Upper lobe of left lung (tissue), 6 donors: Measurements from ENCODE around the gene SLC2A11. TPM values are rescaled to one million over a fixed set of nuclear protein-coding genes. Genes with fewer than 3 reads are reported as not detected.

ENCODE experiments used
- ATAC-seq, 2 donors: fragments of 200-7000 bp; cut with Tn5 transposase; one replicate each; pipeline ENCODE4 v1.9.1; 2022; ENCODE audit warnings: mild to moderate bottlenecking in 2 of 2, moderate library complexity in 2 of 2; ENCODE audit not compliant: low FRiP score in 2 of 2
- DNase-seq, 2 donors: peaks; one replicate each; pipeline ENCODE4 v3.0.0-alpha.2; 2019 to 2020
- H3K27ac ChIP-seq, 4 donors: fragments of 200-600 bp; sonication (generic); one replicate each; pipeline ENCODE4 v1.5.1; 2016 to 2019
- H3K27me3 ChIP-seq, 4 donors: fragments of 200-600 bp; sonication (generic); one replicate each; pipeline ENCODE4 v1.5.1; 2017 to 2019
- H3K36me3 ChIP-seq, 4 donors: fragments of 200-600 bp; sonication (generic); one replicate each; pipeline ENCODE4 v1.5.1; 2016 to 2019
- H3K4me1 ChIP-seq, 4 donors: fragments of 200-600 bp; sonication (generic); one replicate each; pipeline ENCODE4 v1.5.1; 2018 to 2019
- H3K4me3 ChIP-seq, 4 donors: fragments of 200-600 bp; sonication (generic); one replicate each; pipeline ENCODE4 v1.5.1; 2017 to 2019; ENCODE audit warnings: mild to moderate bottlenecking in 2 of 4, moderate library complexity in 1 of 4
- H3K9me3 ChIP-seq, 4 donors: fragments of 200-600 bp; sonication (generic); one replicate each; pipeline ENCODE4 v1.5.1; 2018 to 2019
- CTCF ChIP-seq, 6 experiments: fragments of 450-650 bp in 4 of 6; fragments of 200-600 bp in 2 of 6; sonication (generic) in 2 of 6; IDR thresholded peaks; one replicate each; pipeline ENCODE4 v1.5.1; 2016 to 2019; ENCODE audit warnings: antibody characterized with exemption in 6 of 6
- EP300 ChIP-seq, 4 donors: sonication (generic); formaldehyde crosslinking; IDR thresholded peaks; one replicate each; pipeline ENCODE4 v1.5.1; 2017; ENCODE audit warnings: antibody characterized with exemption in 4 of 4, control low read depth in 2 of 4
- POLR2A ChIP-seq, 4 donors: fragments of 450-650 bp; IDR thresholded peaks; one replicate each; pipeline ENCODE4 v1.5.1; 2016 to 2017; ENCODE audit warnings: antibody characterized with exemption in 4 of 4, mild to moderate bottlenecking in 2 of 4
- POLR2AphosphoS5 ChIP-seq, 2 donors: sonication (generic); formaldehyde crosslinking; IDR thresholded peaks; one replicate each; pipeline ENCODE4 v1.5.1; 2017; ENCODE audit warnings: antibody characterized with exemption in 2 of 2
- WGBS, 2 donors: methylation state at CpG; one replicate each; pipeline ENCODE4 v1.1.5; 2017 to 2018; 5-methylcytosine and 5-hydroxymethylcytosine counted together
- total RNA-seq, 6 donors: library from RNA; depleted of rRNA in 4 of 6; stranded (reverse); fragments of >200 nt in 4 of 6; gene quantifications; one replicate each; pipeline versions ENCODE4 v1.1.0 to v1.2.1, GENCODE V29; 2016 to 2021
- donor health status: DM: no; HTN: no; CAD: no; lungs with moderate emphysema.
- donor health status: DM: no; HTN: yes; CAD: no; lungs with severe emphysema.

Gene SLC2A11
- total RNA-seq, 6 donors from 2014 or later: 9.9 to 31.4 (median 16.5) TPM

DNA sequence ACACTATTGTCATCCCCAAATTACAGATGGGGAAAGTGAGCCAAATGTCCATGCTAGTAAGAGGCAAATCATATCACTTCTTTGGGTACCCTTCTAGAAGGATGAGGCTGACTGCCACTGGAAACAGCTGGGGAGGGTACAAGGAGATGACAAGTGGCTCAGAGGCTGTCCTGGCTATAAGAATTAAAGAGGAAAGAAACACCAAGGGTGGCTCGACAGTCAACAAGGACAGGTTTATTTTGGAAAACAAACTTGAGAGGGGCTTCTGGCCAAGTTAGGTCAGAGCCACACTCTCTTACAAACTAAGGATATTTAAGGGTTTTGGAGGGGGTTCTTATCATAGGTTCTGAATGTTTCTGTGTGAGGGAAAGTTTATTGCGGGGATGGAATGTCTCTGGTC is 34.5 kb downstream of the SLC2A11 start:
- Histone ChIP-seq H3K4me1 (peaks cover 17 to 27% (median 22%) of the 10 kb centered on the region in 4 donors), H3K27me3 (no peaks in the 10 kb centered on the region), H3K27ac (no peak overlapping the region), H3K9me3 (no peaks in the 10 kb centered on the region), H3K4me3 (no peak overlapping the region), H3K36me3 (peaks cover 0 to 15% (median 13%) of the 10 kb centered on the region in 4 donors)
- no peak for ATAC-seq
- no peak for DNase-seq
- no peak for TF ChIP-seq EP300 (IDR thresholded peaks at IDR 0.05)
- TF ChIP-seq POLR2A (IDR thresholded peaks at IDR 0.05): no peak
- no peak for TF ChIP-seq POLR2AphosphoS5 (IDR thresholded peaks at IDR 0.05)
- TF ChIP-seq CTCF (IDR thresholded peaks at IDR 0.05): no peak
- WGBS, 2 donors: 87 to 92% methylated on average over 2 of the region's 2 CpGs

- no peak overlapping the region for H3K4me3 ChIP-seq
- peaks cover 17 to 27% (median 22%) of the 10 kb centered on the region in 4 donors for H3K4me1 ChIP-seq
- ATAC-seq (no peak), DNase-seq (no peak)
- WGBS, 2 donors: 75 to 81% methylated on average over 2 to 4 of the region's 4 CpGs
- no peaks in the 10 kb centered on the region for H3K9me3 ChIP-seq
- no peaks in the 10 kb centered on the region for H3K27me3 ChIP-seq
- TF ChIP-seq EP300 (IDR thresholded peaks at IDR 0.05) (no peak), POLR2AphosphoS5 (IDR thresholded peaks at IDR 0.05) (no peak), CTCF (IDR thresholded peaks at IDR 0.05) (no peak), POLR2A (IDR thresholded peaks at IDR 0.05) (no peak)
- H3K36me3 ChIP-seq: peaks cover 0 to 20% (median 16%) of the 10 kb centered on the region in 4 donors
- no peak overlapping the region for H3K27ac ChIP-seq
Observed at GRCh38 chr22:23892706-23893105, 35.0 kb downstream of the SLC2A11 start.

- peak overlapping the region; percentile 94 to 99 (median 97) for H3K27ac ChIP-seq
- peaks cover 0 to 24% (median 16%) of the 10 kb centered on the region in 4 donors for H3K36me3 ChIP-seq
- H3K9me3 ChIP-seq: no peaks in the 10 kb centered on the region
- DNase-seq (peak in 1 of 2 donors; percentile 35), ATAC-seq (no peak)
- H3K4me3 ChIP-seq: peak overlapping the region; percentile 37 to 89 (median 82)
- TF ChIP-seq POLR2AphosphoS5 (IDR thresholded peaks at IDR 0.05) (no peak), POLR2A (IDR thresholded peaks at IDR 0.05) (no peak), EP300 (IDR thresholded peaks at IDR 0.05) (no peak), CTCF (IDR thresholded peaks at IDR 0.05) (no peak)
- 24 to 27% methylated on average over 9 to 11 of the region's 11 CpGs for WGBS, 2 donors
- peaks cover 17 to 27% (median 22%) of the 10 kb centered on the region in 4 donors for H3K4me1 ChIP-seq
- H3K27me3 ChIP-seq: no peaks in the 10 kb centered on the region
Observed at GRCh38 chr22:23893121-23893944, 35.7 kb downstream of the SLC2A11 start.

DNA sequence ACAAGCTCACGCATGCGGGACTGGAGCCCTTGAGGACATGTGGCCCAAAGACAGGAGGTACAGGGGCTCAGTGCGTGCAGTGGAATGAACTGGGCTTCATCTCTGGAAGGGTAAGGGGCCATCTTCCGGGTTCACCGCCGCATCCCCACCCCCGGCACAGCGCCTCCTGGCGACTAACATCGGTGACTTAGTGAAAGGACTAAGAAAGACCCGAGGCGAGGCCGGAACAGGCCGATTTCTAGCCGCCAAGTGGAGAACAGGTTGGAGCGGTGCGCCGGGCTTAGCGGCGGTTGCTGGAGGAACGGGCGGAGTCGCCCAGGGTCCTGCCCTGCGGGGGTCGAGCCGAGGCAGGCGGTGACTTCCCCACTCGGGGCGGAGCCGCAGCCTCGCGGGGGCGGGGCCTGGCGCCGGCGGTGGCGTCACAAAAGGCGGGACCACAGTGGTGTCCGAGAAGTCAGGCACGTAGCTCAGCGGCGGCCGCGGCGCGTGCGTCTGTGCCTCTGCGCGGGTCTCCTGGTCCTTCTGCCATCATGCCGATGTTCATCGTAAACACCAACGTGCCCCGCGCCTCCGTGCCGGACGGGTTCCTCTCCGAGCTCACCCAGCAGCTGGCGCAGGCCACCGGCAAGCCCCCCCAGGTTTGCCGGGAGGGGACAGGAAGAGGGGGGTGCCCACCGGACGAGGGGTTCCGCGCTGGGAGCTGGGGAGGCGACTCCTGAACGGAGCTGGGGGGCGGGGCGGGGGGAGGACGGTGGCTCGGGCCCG is 36.5 kb downstream of the SLC2A11 start, which contains the start of gene MIF:
Gene MIF (plus strand): TSS at position 439 of the 765 bp plus-strand sequence. CDS start 92 bp downstream, at position 531.
- 2 to 4% methylated on average over 22 to 35 of the region's 72 CpGs for WGBS, 2 donors
- peak within 1 kb of the TSS; percentile 94 to 99 (median 97) for H3K27ac ChIP-seq

More for the DNA sequence above, 36.5 kb downstream of the SLC2A11 start, which contains the start of gene MIF:
- peak; percentile 95 to 97 for ATAC-seq
- Histone ChIP-seq H3K9me3 (no peaks in the 10 kb centered on the region), H3K4me3 (peak within 1 kb of the TSS; percentile 79 to 94 (median 88)), H3K27me3 (no peaks in the 10 kb centered on the region), H3K36me3 (peaks cover 0 to 24% (median 16%) of the 10 kb centered on the region in 4 donors), H3K4me1 (peaks cover 17 to 27% (median 22%) of the 10 kb centered on the region in 4 donors)
- TF ChIP-seq CTCF (IDR thresholded peaks at IDR 0.05) (peak; percentile 66 to 93 (median 90)), POLR2A (IDR thresholded peaks at IDR 0.05) (peak in 3 of 4 donors; percentile 89 to 92 (median 90)), POLR2AphosphoS5 (IDR thresholded peaks at IDR 0.05) (peak; percentile 91 to 94), EP300 (IDR thresholded peaks at IDR 0.05) (peak in 1 of 4 donors; percentile 27)
- DNase-seq: peak; percentile 95 to 100
